HL-60 (cell line): Measurements from ENCODE around the gene GPR146.

Experiments
- DNase-seq, 2 experiments: peaks; one replicate each; pipeline ENCODE4 v3.0.0-alpha.2; 2010 to 2020; ENCODE audit warnings: low read depth in 1 of 2, low spot score in 1 of 2
- H3K27ac ChIP-seq: fragments of 250-450 bp; sonication (Bioruptor Pico); replicated peaks from 2 replicates; pipeline ENCODE4 v1.5.1; 2020; ENCODE audit warnings: mild to moderate bottlenecking, moderate library complexity
- H3K27me3 ChIP-seq: fragments of 250-450 bp; sonication (Bioruptor Pico); 2 replicates; pipeline ENCODE4 v1.5.1; 2021; ENCODE audit warnings: mild to moderate bottlenecking, moderate library complexity; ENCODE audit not compliant: insufficient read depth, poor library complexity, severe bottlenecking
- H3K4me3 ChIP-seq: replicated peaks from 2 replicates; pipeline ENCODE4 v1.5.1; 2011; ENCODE audit warnings: mild to moderate bottlenecking, control low read depth, low read length; ENCODE audit not compliant: insufficient read depth
- CTCF ChIP-seq: IDR thresholded peaks from one replicate; pipeline ENCODE4 v1.5.1; 2011; ENCODE audit warnings: low read length, control low read depth, inconsistent platforms; ENCODE audit not compliant: insufficient read depth
- GABPA ChIP-seq: IDR thresholded peaks from 2 replicates; pipeline ENCODE4 v1.6.1; 2012; ENCODE audit warnings: low read depth
- POLR2AphosphoS5 ChIP-seq: IDR thresholded peaks from 2 replicates; pipeline ENCODE4 v1.6.1; 2012; ENCODE audit warnings: low read depth
- REST ChIP-seq: IDR thresholded peaks from 2 replicates; pipeline ENCODE4 v1.6.1; 2012; ENCODE audit warnings: low read depth; ENCODE audit not compliant: insufficient replicate concordance
- SPI1 ChIP-seq: IDR thresholded peaks from 2 replicates; pipeline ENCODE4 v1.6.1; 2012; ENCODE audit warnings: low read depth, mild to moderate bottlenecking, borderline replicate concordance

The GPR146 gene

GRCh38 chr7:1101563-1102431 is 57.5 kb downstream of the GPR146 start:
- H3K27ac ChIP-seq: no peak overlapping the region
- no peak for DNase-seq
- no peak overlapping the region for H3K4me3 ChIP-seq
- TF ChIP-seq POLR2AphosphoS5 (no peak), SPI1 (no peak), REST (no peak), CTCF (no peak), GABPA (no peak)
- H3K27me3 ChIP-seq: no peaks in the 10 kb centered on the region

GRCh38 chr7:1103009-1103788 is 58.9 kb downstream of the GPR146 start:
- no peak for DNase-seq
- H3K4me3 ChIP-seq: no peak overlapping the region
- H3K27ac ChIP-seq: no peak overlapping the region
- H3K27me3 ChIP-seq: no peaks in the 10 kb centered on the region
- TF ChIP-seq GABPA (no peak), CTCF (no peak), POLR2AphosphoS5 (no peak), SPI1 (no peak), REST (no peak)

- no peak for TF ChIP-seq CTCF
- TF ChIP-seq GABPA: no peak
- TF ChIP-seq SPI1: no peak
- no peak for TF ChIP-seq REST
- TF ChIP-seq POLR2AphosphoS5: no peak
Measured at GRCh38 chr7:1103789-1104515, 59.6 kb downstream of the GPR146 start.

More at GRCh38 chr7:1103789-1104515, 59.6 kb downstream of the GPR146 start:
- Histone ChIP-seq H3K27me3 (no peaks in the 10 kb centered on the region), H3K4me3 (no peak overlapping the region), H3K27ac (no peak overlapping the region)
- DNase-seq: no peak
